Stimulated activated naive B cell treated with anti-CD40 and anti-IgM and Interleukin-4, amounts not matched to agents 10 μg/mL and 1 μg/mL and 100 μg/mL, for 72 hours (primary cell): ENCODE results near the gene SERTAD2.
A peak's percentile ranks its signal among the peaks of the same experiment; 100 is the strongest.

ENCODE experiments used
- ATAC-seq, 2 donors: fragments of 150-1000 bp; cut with Tn5 transposase; replicated peaks; 2 replicates each; pipeline ENCODE4 v1.10.0; 2021; ENCODE audit warnings: moderate library complexity in 1 of 2
- DNase-seq: peaks from one replicate; pipeline ENCODE4 v3.0.0; 2021
- H3K27ac Mint-ChIP-seq: one replicate; pipeline ENCODE4 v1.8.0; 2022; ENCODE audit warnings: mild to moderate bottlenecking, mixed read lengths
- H3K27me3 Mint-ChIP-seq, 2 donors: one replicate each; pipeline ENCODE4 v1.8.0; 2022; ENCODE audit warnings: mixed read lengths in 2 of 2
- H3K36me3 Mint-ChIP-seq, 2 donors: one replicate each; pipeline ENCODE4 v1.8.0; 2022; ENCODE audit warnings: mixed read lengths in 2 of 2, mild to moderate bottlenecking in 1 of 2
- H3K4me1 Mint-ChIP-seq, 2 donors: one replicate each; pipeline ENCODE4 v1.8.0; 2022; ENCODE audit warnings: mixed read lengths in 2 of 2, mild to moderate bottlenecking in 1 of 2
- H3K4me3 Mint-ChIP-seq, 2 donors: one replicate each; pipeline ENCODE4 v1.8.0; 2022; ENCODE audit warnings: mild to moderate bottlenecking in 2 of 2, mixed read lengths in 2 of 2, moderate library complexity in 1 of 2
- H3K9me3 Mint-ChIP-seq, 2 donors: one replicate each; pipeline ENCODE4 v1.8.0; 2022; ENCODE audit warnings: mixed read lengths in 2 of 2, mild to moderate bottlenecking in 1 of 2

The SERTAD2 gene

DNA sequence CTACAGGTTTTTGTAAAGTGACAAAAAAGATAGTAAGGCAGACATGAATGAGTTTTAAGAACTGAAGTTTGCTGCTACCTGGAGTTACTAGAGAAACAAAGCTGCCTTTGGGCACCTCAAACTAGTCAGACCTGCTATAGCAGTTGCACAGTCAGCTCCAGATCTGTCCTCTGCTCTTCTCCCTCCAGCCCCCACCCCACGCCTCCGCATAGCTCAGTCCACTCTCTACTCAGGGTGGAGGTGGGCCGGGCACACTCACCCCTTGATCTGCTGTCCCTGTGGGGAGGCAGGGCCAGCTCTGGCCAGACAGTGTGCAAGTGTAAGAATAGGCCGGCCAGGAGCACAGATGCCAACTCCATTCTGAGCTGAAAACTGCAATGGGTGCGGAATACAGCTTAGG lies 4.1 kb downstream of the SERTAD2 start:
- H3K36me3 Mint-ChIP-seq = peaks cover 0 to 2% of the 10 kb centered on the region in 2 donors
- ATAC-seq = no peak
- no peak for DNase-seq
- H3K9me3 Mint-ChIP-seq = no peaks in the 10 kb centered on the region
- peaks cover 34 to 72% of the 10 kb centered on the region in 2 donors for H3K4me1 Mint-ChIP-seq
- H3K27me3 Mint-ChIP-seq = no peaks in the 10 kb centered on the region
- H3K4me3 Mint-ChIP-seq = peak overlapping the region; percentile 5 to 8
- H3K27ac Mint-ChIP-seq = no peak overlapping the region

DNA sequence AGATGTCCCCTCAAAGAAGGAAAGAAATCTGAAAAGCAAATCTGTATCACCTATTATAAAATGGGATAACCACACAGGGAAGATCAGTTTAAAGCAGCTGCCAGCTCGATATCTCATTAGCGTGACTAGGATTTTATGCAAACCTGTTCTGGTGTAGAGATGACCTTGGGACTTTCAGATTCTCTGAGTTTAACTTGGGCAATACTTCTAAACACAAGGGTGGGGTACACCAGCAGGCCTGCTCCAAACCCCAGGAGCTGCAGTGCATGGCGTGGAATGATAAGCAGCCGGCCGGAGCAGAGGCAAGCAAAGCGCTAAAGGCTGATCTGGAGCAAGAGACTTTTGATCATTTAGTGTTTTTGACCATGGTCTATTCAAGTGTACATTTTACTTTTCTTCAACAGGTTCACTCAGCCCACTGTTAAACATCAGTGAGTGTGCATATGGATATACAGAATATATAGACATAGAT lies 4.7 kb downstream of the SERTAD2 start:
- Mint-ChIP-seq H3K9me3 (no peaks in the 10 kb centered on the region), H3K27ac (peak overlapping the region; percentile 4), H3K4me3 (no peak overlapping the region), H3K36me3 (peaks cover 0 to 2% of the 10 kb centered on the region in 2 donors), H3K4me1 (peaks cover 38 to 74% of the 10 kb centered on the region in 2 donors), H3K27me3 (no peaks in the 10 kb centered on the region)
- ATAC-seq (no peak), DNase-seq (no peak)

DNA sequence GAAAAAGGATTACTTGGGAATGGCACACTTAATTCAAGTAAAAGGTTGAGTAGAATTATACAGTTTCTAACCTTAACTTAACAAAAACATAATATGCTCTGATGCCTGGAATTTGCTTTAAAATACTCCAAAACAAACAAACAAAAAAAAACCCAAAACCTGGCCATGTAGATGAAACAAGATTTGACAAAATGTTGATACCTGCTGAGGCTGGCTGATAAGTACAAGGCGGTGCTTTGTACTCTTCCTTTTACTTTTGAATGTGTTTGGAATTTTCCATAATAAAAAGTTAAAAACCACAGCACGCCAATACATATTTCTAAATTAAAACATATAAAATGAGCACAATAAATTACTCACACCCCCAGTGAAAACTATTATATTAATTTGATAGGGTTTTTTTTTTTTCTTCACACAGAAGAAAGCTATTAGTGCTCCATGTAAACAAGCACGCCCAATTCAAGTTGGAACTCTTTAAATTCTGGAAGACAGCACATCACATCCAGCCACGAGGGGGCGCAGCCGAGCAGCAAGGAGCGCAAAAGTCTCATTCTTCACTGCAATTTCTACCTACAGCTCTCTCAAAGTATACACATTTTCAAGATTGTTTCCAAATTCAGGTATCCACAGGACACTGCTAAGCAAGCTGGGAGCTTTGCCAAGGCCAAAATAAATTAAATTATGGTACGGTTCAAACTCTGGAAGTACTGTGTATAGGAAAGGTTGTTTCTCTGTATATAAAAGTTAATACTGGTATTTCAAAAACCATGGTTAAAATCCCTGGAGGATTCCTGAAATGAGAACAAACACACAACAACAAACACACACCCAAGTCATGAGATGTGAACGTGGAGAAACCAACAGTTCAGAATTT lies 7.5 kb downstream of the SERTAD2 start:
- H3K27ac Mint-ChIP-seq = no peak overlapping the region
- H3K4me3 Mint-ChIP-seq = peak overlapping the region in 1 of 2 donors; percentile 21
- DNase-seq (peak; percentile 50), ATAC-seq (no peak)
- peaks cover 0 to 3% of the 10 kb centered on the region in 2 donors for H3K36me3 Mint-ChIP-seq
- H3K9me3 Mint-ChIP-seq = no peaks in the 10 kb centered on the region
- peaks cover 52 to 84% of the 10 kb centered on the region in 2 donors for H3K4me1 Mint-ChIP-seq
- no peaks in the 10 kb centered on the region for H3K27me3 Mint-ChIP-seq

DNA sequence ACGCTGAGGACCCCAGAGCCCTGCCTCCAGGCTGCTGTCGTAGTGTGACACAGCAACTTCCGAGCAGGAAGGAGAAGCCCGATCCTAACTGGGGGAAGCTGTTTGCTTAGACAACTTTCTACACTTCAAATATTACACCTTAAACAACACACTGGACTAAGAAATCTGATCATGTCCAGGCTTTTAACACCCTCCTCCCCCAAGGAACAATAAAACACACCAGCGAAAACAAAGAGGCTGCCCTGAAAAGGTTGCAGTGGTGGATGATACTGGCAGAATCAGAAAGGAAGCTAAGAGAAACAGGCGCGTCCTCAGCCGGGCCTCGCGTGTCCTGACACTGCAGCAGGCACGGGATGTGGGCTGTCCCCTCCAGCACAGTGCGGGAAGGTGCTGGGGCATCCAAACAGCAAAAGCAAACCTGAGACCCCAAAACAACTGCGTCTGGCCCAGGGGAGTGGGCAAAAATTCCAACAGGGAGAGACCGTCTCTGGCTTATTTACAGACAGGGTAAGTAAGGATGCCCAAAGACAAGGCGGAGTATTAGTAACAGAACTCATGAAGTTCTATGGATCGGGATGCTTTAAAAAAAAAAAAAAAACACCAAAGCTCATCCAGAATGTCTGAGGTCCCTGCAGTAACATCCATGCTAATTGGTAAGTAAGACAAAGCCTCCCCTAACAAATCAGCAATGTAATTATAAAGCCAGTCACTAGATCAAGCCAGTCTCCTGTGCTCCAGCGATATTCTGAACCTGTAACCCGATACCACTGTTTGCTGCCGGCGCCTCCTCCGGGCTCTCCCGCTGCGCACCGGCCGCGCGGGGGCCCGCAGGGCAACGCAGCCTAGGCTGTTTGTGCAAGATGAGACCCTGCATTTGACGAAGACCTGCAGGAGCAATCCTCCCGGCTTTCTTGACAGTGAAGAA lies 9.0 kb downstream of the SERTAD2 start:
- Mint-ChIP-seq H3K4me1 (peaks cover 62 to 87% of the 10 kb centered on the region in 2 donors), H3K27ac (peak overlapping the region; percentile 98), H3K27me3 (no peaks in the 10 kb centered on the region), H3K4me3 (peak overlapping the region; percentile 89 to 93), H3K36me3 (peaks cover 0 to 4% of the 10 kb centered on the region in 2 donors), H3K9me3 (no peaks in the 10 kb centered on the region)
- peak; percentile 62 to 63 for ATAC-seq
- DNase-seq = peak; percentile 58

DNA sequence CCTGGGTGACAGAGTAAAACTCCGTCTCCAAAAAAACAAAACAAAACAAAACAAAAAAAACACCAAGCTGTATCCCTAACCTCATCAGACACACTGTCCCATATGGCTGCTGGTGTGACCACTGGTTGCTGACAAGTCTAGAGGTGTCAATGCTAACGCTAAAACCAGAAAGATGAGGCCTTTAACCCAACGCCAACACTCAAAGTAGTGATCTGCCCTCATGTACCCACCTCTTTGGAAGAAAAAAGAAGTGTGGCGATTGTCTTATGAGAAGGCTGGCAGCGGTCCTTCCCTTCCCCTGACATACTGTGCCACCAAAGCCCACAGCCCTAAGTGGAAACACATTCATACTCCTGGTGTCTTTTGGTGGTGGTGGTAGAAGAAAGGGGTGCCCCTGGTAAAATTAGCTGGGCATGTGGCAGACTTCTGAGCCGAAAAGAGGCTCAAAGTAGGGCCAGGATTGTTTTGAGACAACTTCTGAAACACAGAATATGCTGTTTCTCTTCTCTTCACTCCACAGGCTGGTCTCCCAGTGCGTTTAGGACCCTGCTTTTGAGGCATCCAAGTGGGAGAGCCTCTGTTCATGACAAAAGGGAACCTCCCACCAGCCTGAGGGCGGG lies 9.8 kb downstream of the SERTAD2 start:
- Mint-ChIP-seq H3K4me1 (peaks cover 59 to 87% of the 10 kb centered on the region in 2 donors), H3K9me3 (no peaks in the 10 kb centered on the region)
- peak in 1 of 2 donors; percentile 7 for ATAC-seq

DNA sequence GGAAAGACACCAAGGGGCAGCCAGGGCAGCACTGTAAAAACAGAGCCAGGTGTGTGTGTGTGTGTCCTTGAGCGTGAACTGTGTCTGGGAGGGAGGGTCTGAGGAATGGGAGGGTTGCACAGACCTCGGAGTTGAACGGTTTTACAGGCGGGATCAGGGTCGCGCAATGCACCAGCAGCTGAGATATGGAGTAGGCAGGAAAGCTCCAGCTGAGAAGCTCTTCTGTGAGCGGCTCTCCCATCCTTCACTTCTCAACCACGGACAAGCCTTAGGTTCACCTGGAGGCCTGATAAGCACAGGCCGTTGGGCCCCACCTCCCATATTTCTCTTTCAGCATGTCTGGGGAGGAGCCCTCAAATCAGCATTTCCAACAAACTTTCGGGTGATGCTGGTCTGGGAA lies 12.1 kb downstream of the SERTAD2 start:
- Mint-ChIP-seq H3K27me3 (no peaks in the 10 kb centered on the region), H3K9me3 (no peaks in the 10 kb centered on the region), H3K36me3 (peaks cover 0 to 12% of the 10 kb centered on the region in 2 donors), H3K4me3 (no peak overlapping the region), H3K4me1 (peaks cover 68 to 88% of the 10 kb centered on the region in 2 donors), H3K27ac (peak overlapping the region; percentile 78)
- no peak for ATAC-seq
- no peak for DNase-seq

More for the DNA sequence above, 9.8 kb downstream of the SERTAD2 start:
- Mint-ChIP-seq H3K36me3 (peaks cover 0 to 4% of the 10 kb centered on the region in 2 donors), H3K4me3 (peak overlapping the region; percentile 89 to 93), H3K27me3 (no peaks in the 10 kb centered on the region), H3K27ac (peak overlapping the region; percentile 98)
- DNase-seq = no peak

DNA sequence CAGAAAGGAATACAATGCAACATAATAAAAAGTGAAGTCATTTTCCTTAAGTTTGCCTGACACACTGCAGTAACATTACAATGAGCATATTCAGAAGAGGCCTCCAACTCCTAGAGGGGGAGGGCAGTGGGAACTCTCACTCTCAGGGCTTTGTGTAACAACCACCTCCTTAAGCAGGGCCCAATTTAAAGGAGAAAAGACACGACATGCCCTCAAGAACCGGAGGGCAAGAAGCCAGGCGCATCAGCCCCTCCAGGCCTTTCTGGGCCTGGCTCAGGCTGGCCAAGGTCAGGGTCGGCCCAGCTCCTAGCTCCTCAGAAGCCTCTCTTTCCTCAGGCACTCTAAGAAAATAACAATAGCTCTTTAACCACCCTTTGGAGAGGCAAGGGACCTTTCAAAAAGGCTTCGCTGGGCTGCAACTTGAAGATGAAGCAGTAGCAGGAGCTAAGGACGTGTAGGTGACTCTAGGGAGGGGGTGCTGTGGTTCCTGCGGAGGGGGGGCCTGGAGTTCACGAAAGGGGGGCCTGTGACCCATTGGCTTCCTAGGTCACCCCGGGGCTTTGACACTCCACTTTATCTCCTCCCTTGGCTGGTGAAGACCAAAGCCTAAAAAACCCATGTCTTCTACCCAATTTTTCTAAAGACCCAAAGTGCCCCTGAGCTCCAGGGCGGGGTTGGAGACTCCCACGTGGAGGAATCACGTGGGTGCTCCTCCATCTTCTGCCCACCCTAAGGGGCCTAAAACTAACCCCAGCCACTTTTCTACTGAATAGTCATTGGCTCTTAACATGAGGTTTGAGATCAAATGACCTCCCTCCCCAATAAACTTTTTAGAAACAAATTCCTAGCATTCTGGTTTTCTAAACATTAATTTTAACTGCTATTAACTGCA lies 13.3 kb downstream of the SERTAD2 start:
- Mint-ChIP-seq H3K4me1 (peaks cover 77 to 96% of the 10 kb centered on the region in 2 donors), H3K4me3 (no peak overlapping the region), H3K36me3 (peaks cover 5 to 23% of the 10 kb centered on the region in 2 donors), H3K9me3 (no peaks in the 10 kb centered on the region), H3K27me3 (no peaks in the 10 kb centered on the region), H3K27ac (peak overlapping the region; percentile 78)
- ATAC-seq (no peak), DNase-seq (no peak)

DNA sequence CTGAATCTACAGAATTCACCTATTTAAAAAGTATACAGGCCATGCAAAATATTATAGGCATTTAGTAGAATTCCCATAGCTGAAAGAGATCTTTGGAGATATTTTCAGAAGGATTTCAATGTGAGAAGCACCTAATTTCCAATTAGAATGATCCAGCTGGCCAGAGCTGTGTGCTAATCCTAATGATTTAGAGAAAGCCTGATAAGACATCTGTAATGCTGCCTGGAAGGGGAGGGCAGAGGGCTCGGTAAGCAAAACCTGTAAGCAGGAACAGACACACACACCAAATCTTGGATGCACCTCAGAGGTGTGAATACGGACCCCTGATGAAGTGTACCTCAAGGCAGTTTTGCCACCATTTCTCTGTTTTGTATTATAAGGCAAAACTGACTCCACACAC lies 14.0 kb downstream of the SERTAD2 start:
- Mint-ChIP-seq H3K9me3 (no peaks in the 10 kb centered on the region), H3K4me1 (peaks cover 74 to 89% of the 10 kb centered on the region in 2 donors), H3K4me3 (no peak overlapping the region), H3K36me3 (peaks cover 5 to 23% of the 10 kb centered on the region in 2 donors), H3K27me3 (no peaks in the 10 kb centered on the region), H3K27ac (peak overlapping the region; percentile 78)
- no peak for ATAC-seq
- DNase-seq = no peak

DNA sequence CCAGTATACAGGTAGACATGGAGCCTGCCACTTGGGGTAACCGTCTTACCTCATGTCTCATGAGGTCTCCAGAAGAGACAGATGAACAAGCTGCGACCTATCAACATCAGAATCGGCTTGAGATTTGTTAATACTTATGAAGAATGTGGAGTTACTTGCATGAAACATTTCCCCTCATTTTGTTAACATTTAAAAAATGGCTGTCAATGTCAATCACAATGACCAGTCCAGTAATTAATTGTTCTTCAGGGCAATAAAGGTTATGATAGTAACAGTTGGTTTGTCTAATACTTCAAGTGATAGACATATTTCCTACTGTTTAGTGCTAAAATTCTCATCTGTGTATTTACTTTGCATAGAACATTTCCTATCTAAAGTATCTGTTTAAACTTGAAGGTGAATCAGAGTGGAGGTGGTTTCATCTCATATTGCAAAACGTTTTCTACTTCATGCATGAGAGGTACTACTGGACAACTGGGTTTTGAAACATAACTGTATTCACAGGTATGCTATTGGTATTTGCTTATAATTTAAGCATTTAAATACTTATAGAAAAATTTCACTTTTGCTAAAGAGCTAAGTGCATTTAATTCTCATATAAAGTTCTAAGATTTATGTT lies 15.1 kb downstream of the SERTAD2 start:
- Mint-ChIP-seq H3K4me3 (peak overlapping the region; percentile 75), H3K27ac (peak overlapping the region; percentile 98), H3K4me1 (peaks cover 67 to 83% of the 10 kb centered on the region in 2 donors), H3K9me3 (no peaks in the 10 kb centered on the region), H3K36me3 (peaks cover 8 to 30% of the 10 kb centered on the region in 2 donors), H3K27me3 (no peaks in the 10 kb centered on the region)
- DNase-seq = no peak
- no peak for ATAC-seq

DNA sequence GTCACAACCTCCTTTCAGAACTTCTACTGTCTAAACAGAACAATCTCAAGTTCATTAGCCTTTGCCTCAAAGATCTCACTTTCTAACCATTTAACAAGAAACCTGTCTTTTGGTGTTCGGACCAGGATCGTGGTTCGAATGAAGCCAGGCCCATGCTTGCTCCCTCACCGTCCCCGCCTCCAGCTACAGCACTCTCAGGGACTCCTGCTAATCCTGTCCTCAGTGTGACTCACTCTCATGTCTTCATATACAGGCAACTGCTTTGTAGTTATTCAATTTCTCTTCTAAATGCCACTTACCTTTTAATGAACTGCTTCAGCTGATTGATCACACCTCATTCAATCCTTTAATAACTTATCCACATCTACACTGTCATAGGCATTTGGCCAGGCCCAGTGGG lies 15.8 kb downstream of the SERTAD2 start:
- DNase-seq (no peak), ATAC-seq (no peak)
- peak overlapping the region; percentile 75 for H3K4me3 Mint-ChIP-seq
- H3K4me1 Mint-ChIP-seq = peaks cover 63 to 76% of the 10 kb centered on the region in 2 donors
- peaks cover 9 to 33% of the 10 kb centered on the region in 2 donors for H3K36me3 Mint-ChIP-seq
- H3K27ac Mint-ChIP-seq = peak overlapping the region; percentile 98
- H3K27me3 Mint-ChIP-seq = no peaks in the 10 kb centered on the region
- H3K9me3 Mint-ChIP-seq = no peaks in the 10 kb centered on the region

DNA sequence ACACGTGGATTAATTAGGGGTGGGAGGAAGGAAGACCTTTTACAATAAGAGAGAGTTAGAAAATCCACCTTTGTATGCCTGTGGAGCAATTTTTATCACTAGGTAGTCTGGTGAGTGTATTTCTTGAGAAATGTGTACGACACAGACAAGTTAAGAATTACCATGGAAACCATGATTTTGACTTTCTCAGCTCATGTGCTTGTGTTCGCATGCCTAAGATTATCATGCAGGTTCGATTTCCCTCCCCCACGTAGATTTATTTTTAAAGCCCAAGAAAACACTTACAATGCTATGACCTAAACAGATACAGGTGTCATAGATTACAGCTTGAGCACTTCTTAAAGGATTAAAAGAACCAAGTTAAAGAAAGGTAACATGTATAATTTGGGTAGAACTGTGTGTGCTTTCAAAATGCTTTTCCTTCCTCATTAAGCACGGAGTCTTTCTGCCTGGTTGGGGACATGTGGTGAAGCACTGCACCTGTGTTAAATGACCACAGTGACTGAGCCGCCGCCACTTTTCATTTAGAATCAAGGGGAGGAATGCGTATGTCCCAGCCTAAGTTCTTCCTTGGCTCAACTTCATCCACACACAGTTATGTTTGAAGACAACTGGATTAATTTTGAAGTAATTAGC lies 16.6 kb downstream of the SERTAD2 start:
- H3K4me3 Mint-ChIP-seq = peak overlapping the region; percentile 75
- no peaks in the 10 kb centered on the region for H3K27me3 Mint-ChIP-seq
- H3K27ac Mint-ChIP-seq = peak overlapping the region; percentile 98
- ATAC-seq (peak; percentile 82 to 83), DNase-seq (no peak)
- no peaks in the 10 kb centered on the region for H3K9me3 Mint-ChIP-seq
- peaks cover 11 to 36% of the 10 kb centered on the region in 2 donors for H3K36me3 Mint-ChIP-seq
- H3K4me1 Mint-ChIP-seq = peaks cover 60 to 69% of the 10 kb centered on the region in 2 donors
